Epithelial cell of proximal tubule (primary cell): ENCODE measurements around the gene DRG2. TPM values are rescaled to one million over a fixed set of nuclear protein-coding genes. Genes with fewer than 3 reads are reported as not detected.

Experiments
- DNase-seq: peaks from one replicate; pipeline ENCODE4 v3.0.0-alpha.2; 2011; ENCODE audit warnings: low read depth
- H3K4me3 ChIP-seq: 2 replicates; pipeline ENCODE4 v1.5.1; 2011; ENCODE audit warnings: low read depth, mild to moderate bottlenecking, low read length
- total RNA-seq: library from RNA; depleted of rRNA; stranded (reverse); fragments of >200 nt; gene quantifications from 2 replicates; pipeline ENCODE4 v1.2.3, GENCODE V29; 2015
- TF ChIP-seq, protein P1 (sequence below): conservative IDR thresholded peaks from 2 replicates; pipeline ENCODE4 v1.5.1; 2012; ENCODE audit warnings: low read depth, mild to moderate bottlenecking, low read length

The DRG2 gene
- total RNA-seq, 1 donor from 2014 or later: 35.3 TPM

- H3K4me3 ChIP-seq: no peak overlapping the region
- DNase-seq: no peak
- TF ChIP-seq, protein P1, sequence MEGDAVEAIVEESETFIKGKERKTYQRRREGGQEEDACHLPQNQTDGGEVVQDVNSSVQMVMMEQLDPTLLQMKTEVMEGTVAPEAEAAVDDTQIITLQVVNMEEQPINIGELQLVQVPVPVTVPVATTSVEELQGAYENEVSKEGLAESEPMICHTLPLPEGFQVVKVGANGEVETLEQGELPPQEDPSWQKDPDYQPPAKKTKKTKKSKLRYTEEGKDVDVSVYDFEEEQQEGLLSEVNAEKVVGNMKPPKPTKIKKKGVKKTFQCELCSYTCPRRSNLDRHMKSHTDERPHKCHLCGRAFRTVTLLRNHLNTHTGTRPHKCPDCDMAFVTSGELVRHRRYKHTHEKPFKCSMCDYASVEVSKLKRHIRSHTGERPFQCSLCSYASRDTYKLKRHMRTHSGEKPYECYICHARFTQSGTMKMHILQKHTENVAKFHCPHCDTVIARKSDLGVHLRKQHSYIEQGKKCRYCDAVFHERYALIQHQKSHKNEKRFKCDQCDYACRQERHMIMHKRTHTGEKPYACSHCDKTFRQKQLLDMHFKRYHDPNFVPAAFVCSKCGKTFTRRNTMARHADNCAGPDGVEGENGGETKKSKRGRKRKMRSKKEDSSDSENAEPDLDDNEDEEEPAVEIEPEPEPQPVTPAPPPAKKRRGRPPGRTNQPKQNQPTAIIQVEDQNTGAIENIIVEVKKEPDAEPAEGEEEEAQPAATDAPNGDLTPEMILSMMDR: no peak
Measured at GRCh38 chr17:18100616-18101015, 12.9 kb downstream of the DRG2 start.

DNA sequence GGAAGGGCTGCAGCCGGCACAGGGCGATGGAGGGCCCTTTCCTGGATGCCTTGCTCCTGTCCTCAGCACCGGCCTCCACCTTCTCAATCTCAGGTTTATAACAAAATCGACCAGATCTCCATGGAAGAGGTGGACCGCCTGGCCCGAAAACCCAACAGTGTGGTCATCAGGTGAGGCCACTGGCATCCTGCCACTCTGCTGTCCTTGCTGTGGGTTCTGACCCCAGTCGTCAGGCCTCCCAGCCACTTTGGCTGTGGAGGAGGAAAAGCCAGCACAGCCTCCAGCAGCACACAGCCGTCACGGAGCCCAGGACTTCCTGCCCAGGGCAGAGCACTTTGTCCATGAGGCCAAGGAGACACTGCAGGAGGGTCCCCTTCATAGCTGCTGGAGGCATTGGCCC, 14.1 kb downstream of the DRG2 start:
- no peak overlapping the region for H3K4me3 ChIP-seq
- DNase-seq: no peak
- TF ChIP-seq, protein P1: no peak

DNA sequence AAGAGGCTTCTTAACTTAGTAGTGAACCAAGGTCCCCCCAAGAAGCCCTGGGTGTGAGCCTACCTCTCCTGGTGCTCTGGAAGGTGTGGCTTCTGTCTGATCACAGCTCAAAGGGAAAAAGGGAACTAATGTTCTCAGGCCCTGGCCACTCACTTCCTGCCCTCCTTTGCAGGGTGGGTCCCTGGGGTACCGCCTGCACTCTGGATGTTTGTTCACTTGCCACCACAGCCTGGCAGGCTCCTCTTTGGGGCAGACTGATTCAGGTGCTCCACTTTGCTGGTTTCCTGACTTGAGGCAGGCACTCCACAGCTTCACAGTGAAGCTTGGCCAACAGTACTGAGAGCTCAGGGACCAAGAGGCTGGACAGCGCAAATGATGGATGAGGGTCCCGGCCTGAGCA, 14.9 kb downstream of the DRG2 start:
- no peak overlapping the region for H3K4me3 ChIP-seq
- DNase-seq: no peak
- TF ChIP-seq, protein P1: no peak

GRCh38 chr17:18105027-18105426, 17.3 kb downstream of the DRG2 start:
- no peak for DNase-seq
- H3K4me3 ChIP-seq: no peak overlapping the region
- TF ChIP-seq, protein P1: no peak

DNA sequence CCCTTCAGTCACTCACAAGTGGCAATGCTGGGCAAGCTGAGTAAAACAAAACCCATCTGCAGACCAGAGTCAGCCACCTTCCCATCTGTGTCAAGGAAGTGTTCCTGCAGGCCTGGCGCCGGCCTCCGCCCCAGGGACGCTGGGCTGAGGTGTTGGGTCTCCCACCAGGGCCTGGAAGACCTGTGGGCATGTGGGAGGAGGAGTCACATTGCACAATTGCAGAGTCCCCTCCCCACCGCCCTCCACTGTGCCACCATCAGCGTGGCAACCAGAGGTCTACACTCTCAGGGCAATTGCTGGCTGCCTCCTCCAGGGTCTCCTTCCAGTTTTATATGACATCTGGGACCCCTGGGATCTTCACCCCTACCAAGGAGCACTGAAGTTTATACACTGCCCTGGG, 17.8 kb downstream of the DRG2 start:
- DNase-seq: no peak
- no peak overlapping the region for H3K4me3 ChIP-seq

DNA sequence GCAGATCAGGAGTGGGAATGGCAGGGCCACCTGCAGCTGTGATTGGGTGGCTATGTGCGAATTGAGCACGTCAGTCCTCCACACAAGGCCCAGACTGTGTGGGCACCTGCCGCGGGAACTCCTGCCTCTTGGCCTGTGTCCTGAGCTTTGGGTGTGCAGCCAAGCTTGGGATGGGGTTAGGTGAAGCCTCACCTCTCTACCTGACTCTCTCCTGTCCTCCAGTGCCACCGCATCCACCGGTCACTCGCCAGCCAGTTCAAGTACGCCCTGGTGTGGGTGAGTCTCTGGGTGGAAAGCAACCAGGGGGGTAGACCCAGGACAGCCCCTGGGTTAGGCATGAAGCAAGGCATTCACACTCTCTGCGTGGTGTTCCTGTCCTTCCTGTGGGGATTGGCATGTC, 18.5 kb downstream of the DRG2 start:
- TF ChIP-seq, protein P1: no peak
- H3K4me3 ChIP-seq: no peak overlapping the region
- DNase-seq: no peak

More for the DNA sequence above, 17.8 kb downstream of the DRG2 start:
- TF ChIP-seq, protein P1: no peak

DNA sequence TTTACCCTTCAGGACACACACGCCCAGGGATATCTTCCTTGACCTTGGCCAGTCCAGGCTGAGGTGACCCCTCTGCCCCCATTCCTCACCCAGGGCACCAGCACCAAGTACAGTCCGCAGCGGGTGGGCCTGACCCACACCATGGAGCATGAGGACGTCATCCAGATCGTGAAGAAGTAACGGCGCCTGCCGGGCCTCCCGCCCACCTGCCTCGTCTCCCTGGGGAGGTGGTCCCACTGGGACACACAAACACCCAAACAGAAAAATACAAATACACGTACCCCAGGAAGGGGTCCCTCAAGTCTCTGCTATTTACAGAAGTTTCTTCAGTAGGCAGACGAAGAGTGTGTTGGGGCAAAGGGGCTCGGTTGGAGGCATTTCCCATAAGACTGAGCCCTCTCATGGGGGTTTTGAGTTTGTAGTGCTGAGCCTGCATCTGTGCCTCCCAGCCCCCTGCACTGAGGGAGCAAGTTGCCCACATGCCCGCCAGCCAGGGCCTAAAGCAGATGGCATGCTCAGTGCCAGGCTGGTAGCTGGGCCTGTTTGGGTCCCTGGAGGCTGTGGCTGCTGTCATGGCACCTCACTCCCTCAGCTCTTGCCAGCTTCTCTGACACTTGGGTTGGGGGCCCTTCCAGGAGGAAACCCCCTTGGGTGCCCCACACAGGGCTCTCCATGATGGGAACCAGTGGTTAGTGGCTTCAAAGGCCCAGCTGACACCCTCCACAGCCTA, 19.5 kb downstream of the DRG2 start:
- no peak for DNase-seq
- no peak overlapping the region for H3K4me3 ChIP-seq
- TF ChIP-seq, protein P1: no peak
